Fibroblast of skin of abdomen (primary cell): Measurements from ENCODE around the gene SI. TPM values are rescaled to one million over a fixed set of nuclear protein-coding genes. Genes with fewer than 3 reads are reported as not detected.
"Not testable (repeated sequence)": the region's sequence is repeated elsewhere in the genome, so short reads cannot be mapped to it uniquely, and the experiment has no call there.

Experiments
- DNase-seq: peaks from one replicate; pipeline ENCODE4 v3.0.0-alpha.2; 2013
- polyA plus RNA-seq, 2 experiments: library from polyadenylated mRNA; unstranded; fragments of 120-200 nt; gene quantifications; one replicate each; pipeline ENCODE4 v1.2.1, GENCODE V29; 2013; ENCODE audit not compliant: insufficient read length in 2 of 2

The SI gene
- 0.08 TPM for polyA plus RNA-seq (2013, experiment 1 of 2; ENCODE audit: insufficient read length)
- not detected for polyA plus RNA-seq (2013, experiment 2 of 2; ENCODE audit: insufficient read length)

- no peak for DNase-seq
Observed at GRCh38 chr3:165078293-165078692, at the start of gene SI. SI (minus strand) TSS chr3:165078496; CDS start chr3:165076012, 2,484 bp downstream.

- DNase-seq: no peak
Observed at GRCh38 chr3:165125836-165126235, 47.5 kb upstream of the SI start.

- DNase-seq: no peak
Observed at GRCh38 chr3:165111401-165111800, 33.1 kb upstream of the SI start.

- DNase-seq: no peak
Observed at GRCh38 chr3:165103616-165104015, 25.3 kb upstream of the SI start.

- no peak for DNase-seq
Observed at GRCh38 chr3:165082650-165083049, 4.4 kb upstream of the SI start.

- no peak for DNase-seq
Observed at GRCh38 chr3:165081183-165081582, 2.9 kb upstream of the SI start.

- DNase-seq: no peak
Observed at GRCh38 chr3:165075695-165076094, 2.6 kb downstream of the SI start.

GRCh38 chr3:165070682-165071081 is 7.6 kb downstream of the SI start:
- no peak for DNase-seq

- DNase-seq: no peak
Observed at GRCh38 chr3:165056510-165056909, 21.8 kb downstream of the SI start.

- no peak for DNase-seq
Observed at GRCh38 chr3:165040186-165040585, 38.1 kb downstream of the SI start.

GRCh38 chr3:165011557-165011956 is 66.7 kb downstream of the SI start:
- no peak for DNase-seq

- DNase-seq: no peak
Observed at GRCh38 chr3:164984947-164985346, 93.3 kb downstream of the SI start.

GRCh38 chr3:164962610-164963009 is 115.7 kb downstream of the SI start:
- DNase-seq: no peak

GRCh38 chr3:164952966-164953365 is 125.3 kb downstream of the SI start:
- DNase-seq: no peak

GRCh38 chr3:164951403-164951802 is 126.9 kb downstream of the SI start:
- not testable (repeated sequence) for DNase-seq

GRCh38 chr3:164940745-164941144 is 137.6 kb downstream of the SI start:
- DNase-seq: no peak

- DNase-seq: no peak
Observed at GRCh38 chr3:164929642-164930041, 148.7 kb downstream of the SI start.
